OCI-LY7 (cell line): Measurements from ENCODE around the gene ARHGEF11. TPM values are rescaled to one million over a fixed set of nuclear protein-coding genes. Genes with fewer than 3 reads are reported as not detected.

Source experiments
- BruUV-seq: library from RNA; stranded (reverse); fragments of 400-500 nt; replicated peaks from 2 replicates; lab custom pipeline; 2021; lab: Mats Ljungman, UMichigan
- CTCF ChIA-PET: fragments of 300-600 bp; sonication (Branson Sonifier 250); formaldehyde crosslinking; loops from one replicate; lab custom pipeline; 2022; ENCODE audit warnings: antibody characterized with exemption; ENCODE audit not compliant: unreplicated experiment; lab: Charles Lee
- POLR2A ChIA-PET: fragments of 300-600 bp; sonication (Branson Sonifier 250); formaldehyde crosslinking; loops from one replicate; lab custom pipeline; 2022; ENCODE audit warnings: antibody characterized with exemption; lab: Charles Lee
- DNase-seq: peaks from one replicate; pipeline ENCODE4 v3.0.0-alpha.2; 2015; ENCODE audit warnings: low spot score
- H2AFZ ChIP-seq: fragments of 200-600 bp; sonication (generic), shearing (Covaris generic); 2 replicates; pipeline ENCODE4 v1.6.1; 2014; ENCODE audit warnings: mild to moderate bottlenecking, antibody characterized with exemption, low read length, moderate library complexity
- H3K27ac ChIP-seq: fragments of 200-600 bp; sonication (generic); 2 replicates; pipeline ENCODE4 v1.5.1; 2014; ENCODE audit warnings: mixed run types, low read depth, mild to moderate bottlenecking, moderate library complexity, low read length, inconsistent platforms; ENCODE audit not compliant: poor library complexity, severe bottlenecking
- H3K36me3 ChIP-seq: fragments of 200-600 bp; sonication (generic); 2 replicates; pipeline ENCODE4 v1.6.1; 2014; ENCODE audit warnings: mild to moderate bottlenecking, antibody characterized with exemption, low read length, moderate library complexity, mixed read lengths; ENCODE audit not compliant: insufficient read depth
- H3K4me1 ChIP-seq: fragments of 200-600 bp; sonication (generic); 2 replicates; pipeline ENCODE4 v1.5.1; 2014; ENCODE audit warnings: mild to moderate bottlenecking, low read length; ENCODE audit not compliant: insufficient read depth, poor library complexity, severe bottlenecking
- H3K4me2 ChIP-seq: fragments of 200-600 bp; sonication (generic); 2 replicates; pipeline ENCODE4 v1.6.1; 2014; ENCODE audit warnings: mild to moderate bottlenecking, low read length
- H3K4me3 ChIP-seq: fragments of 200-600 bp; sonication (generic); 2 replicates; pipeline ENCODE4 v1.5.1; 2014; ENCODE audit warnings: mild to moderate bottlenecking, low read depth, low read length; ENCODE audit not compliant: poor library complexity, severe bottlenecking
- H3K79me2 ChIP-seq: fragments of 200-600 bp; sonication (generic); 2 replicates; pipeline ENCODE4 v1.6.1; 2016; ENCODE audit warnings: low read depth, mild to moderate bottlenecking, low read length, moderate library complexity, mixed read lengths; ENCODE audit not compliant: insufficient read depth
- H3K9me2 ChIP-seq: fragments of 200-600 bp; sonication (generic); 2 replicates; pipeline ENCODE4 v1.6.1; 2016; ENCODE audit warnings: mild to moderate bottlenecking, low read length, mixed read lengths; ENCODE audit not compliant: insufficient read depth
- H3K9me3 ChIP-seq: fragments of 200-600 bp; sonication (generic); 2 replicates; pipeline ENCODE4 v1.6.1; 2014; ENCODE audit warnings: mild to moderate bottlenecking, mixed run types, low read length, mixed read lengths
- H4K20me1 ChIP-seq: fragments of 200-600 bp; sonication (generic); 2 replicates; pipeline ENCODE4 v1.6.1; 2014; ENCODE audit warnings: mild to moderate bottlenecking, antibody characterized with exemption, low read length, moderate library complexity, mixed read lengths; ENCODE audit not compliant: insufficient read depth
- EZH2phosphoT487 ChIP-seq: fragments of 200-600 bp; sonication (generic); IDR thresholded peaks from 2 replicates; pipeline ENCODE4 v1.6.1; 2018; ENCODE audit warnings: low read depth, borderline replicate concordance, mild to moderate bottlenecking, mixed run types, antibody characterized with exemption, low read length, moderate library complexity, mixed read lengths
- intact Hi-C: fragments of 100-400 bp; cut with micrococcal nuclease; formaldehyde crosslinking; loops from one replicate; pipeline ENCODE4 v1.10.0; 2022; ENCODE audit not compliant: unreplicated experiment
- total RNA-seq, 2 experiments: library from RNA; depleted of rRNA in 1 of 2; stranded (reverse); fragments of >200 nt in 1 of 2; shearing (Covaris generic) in 1 of 2; gene quantifications; 2 replicates each; pipeline ENCODE4 v1.2.3, GENCODE V29; 2014 to 2022
- TF ChIP-seq, protein P1 (sequence below): fragments of 200-600 bp; sonication (generic); conservative IDR thresholded peaks from 2 replicates; pipeline ENCODE4 v1.5.1; 2014; ENCODE audit warnings: mild to moderate bottlenecking, antibody characterized with exemption, low read length, moderate library complexity, mixed read lengths

ARHGEF11 gene
- total RNA-seq, 2 experiments from 2014 or later: 1.5 to 3.4 TPM

DNA sequence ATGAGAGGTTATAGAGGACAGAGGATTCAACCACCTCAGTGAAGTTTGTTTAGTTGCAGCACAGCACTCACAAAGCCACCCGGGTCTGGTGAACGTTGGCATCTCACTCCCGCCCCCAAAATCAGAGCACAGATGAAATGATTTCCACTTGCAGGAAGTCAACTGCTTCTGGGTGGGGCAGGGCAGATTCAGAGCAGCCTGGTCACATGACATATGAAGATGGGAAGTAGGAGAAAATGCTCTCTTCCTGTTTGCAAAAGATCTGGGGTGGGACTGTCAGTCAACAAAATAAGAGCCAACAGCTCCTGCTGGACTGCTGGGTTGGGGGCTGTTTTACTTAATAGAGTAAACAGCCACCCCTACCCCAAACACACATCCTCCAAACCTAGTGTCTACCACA is 81.9 kb downstream of the ARHGEF11 start:
- BruUV-seq: no TSS peak
- H4K20me1 ChIP-seq: no peaks in the 10 kb centered on the region
- H3K27ac ChIP-seq: no peak overlapping the region
- DNase-seq: peak; percentile 66
- no peaks in the 10 kb centered on the region for H3K9me2 ChIP-seq
- peak overlapping the region; percentile 39 for H3K4me2 ChIP-seq
- peak overlapping the region; percentile 32 for H3K4me3 ChIP-seq
- peak overlapping the region; percentile 95 for H2AFZ ChIP-seq
- peaks cover 12% of the 10 kb centered on the region for H3K4me1 ChIP-seq
- ChIA-PET POLR2A (no interaction called here), CTCF (no interaction called here)
- TF ChIP-seq, protein P1, sequence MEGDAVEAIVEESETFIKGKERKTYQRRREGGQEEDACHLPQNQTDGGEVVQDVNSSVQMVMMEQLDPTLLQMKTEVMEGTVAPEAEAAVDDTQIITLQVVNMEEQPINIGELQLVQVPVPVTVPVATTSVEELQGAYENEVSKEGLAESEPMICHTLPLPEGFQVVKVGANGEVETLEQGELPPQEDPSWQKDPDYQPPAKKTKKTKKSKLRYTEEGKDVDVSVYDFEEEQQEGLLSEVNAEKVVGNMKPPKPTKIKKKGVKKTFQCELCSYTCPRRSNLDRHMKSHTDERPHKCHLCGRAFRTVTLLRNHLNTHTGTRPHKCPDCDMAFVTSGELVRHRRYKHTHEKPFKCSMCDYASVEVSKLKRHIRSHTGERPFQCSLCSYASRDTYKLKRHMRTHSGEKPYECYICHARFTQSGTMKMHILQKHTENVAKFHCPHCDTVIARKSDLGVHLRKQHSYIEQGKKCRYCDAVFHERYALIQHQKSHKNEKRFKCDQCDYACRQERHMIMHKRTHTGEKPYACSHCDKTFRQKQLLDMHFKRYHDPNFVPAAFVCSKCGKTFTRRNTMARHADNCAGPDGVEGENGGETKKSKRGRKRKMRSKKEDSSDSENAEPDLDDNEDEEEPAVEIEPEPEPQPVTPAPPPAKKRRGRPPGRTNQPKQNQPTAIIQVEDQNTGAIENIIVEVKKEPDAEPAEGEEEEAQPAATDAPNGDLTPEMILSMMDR: no peak
- no peak for TF ChIP-seq EZH2phosphoT487
- H3K36me3 ChIP-seq: no peaks in the 10 kb centered on the region
- no peaks in the 10 kb centered on the region for H3K79me2 ChIP-seq
- intact Hi-C loops: no loop called here
- no peaks in the 10 kb centered on the region for H3K9me3 ChIP-seq

DNA sequence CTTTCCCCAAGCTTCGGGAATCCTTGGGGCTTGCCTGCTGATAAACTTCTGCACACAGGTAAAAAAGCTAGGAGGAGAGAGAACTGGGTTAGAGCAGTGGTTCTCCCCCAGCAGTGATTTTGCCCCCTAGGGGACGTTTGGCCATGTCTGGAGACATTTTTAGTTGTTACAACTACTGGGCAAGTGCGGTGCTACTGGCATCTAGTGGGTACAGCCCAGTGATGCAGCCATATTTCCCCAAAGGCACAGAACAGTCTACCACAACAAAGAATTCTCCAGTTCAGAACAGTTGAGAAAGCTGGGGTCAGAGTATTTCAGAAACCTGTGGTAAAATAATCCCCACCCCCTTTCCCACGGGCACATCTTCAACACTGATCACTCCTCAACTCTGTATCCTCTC is 83.8 kb downstream of the ARHGEF11 start:
- Histone ChIP-seq H3K36me3 (no peaks in the 10 kb centered on the region), H3K27ac (no peak overlapping the region), H3K4me2 (no peak overlapping the region), H3K4me3 (no peak overlapping the region), H4K20me1 (no peaks in the 10 kb centered on the region), H3K9me2 (no peaks in the 10 kb centered on the region), H3K9me3 (no peaks in the 10 kb centered on the region), H3K79me2 (no peaks in the 10 kb centered on the region), H2AFZ (no peak overlapping the region), H3K4me1 (peaks cover 12% of the 10 kb centered on the region)
- POLR2A ChIA-PET: no interaction called here
- CTCF ChIA-PET: no interaction called here
- intact Hi-C loops: loop anchor here (2.0 kb wide), 1 partner anchor 71 kb away; no protein-coding TSS in a partner anchor
- no TSS peak for BruUV-seq
- TF ChIP-seq EZH2phosphoT487: no peak
- TF ChIP-seq, protein P1: peak; percentile 80
- DNase-seq: peak; percentile 59

DNA sequence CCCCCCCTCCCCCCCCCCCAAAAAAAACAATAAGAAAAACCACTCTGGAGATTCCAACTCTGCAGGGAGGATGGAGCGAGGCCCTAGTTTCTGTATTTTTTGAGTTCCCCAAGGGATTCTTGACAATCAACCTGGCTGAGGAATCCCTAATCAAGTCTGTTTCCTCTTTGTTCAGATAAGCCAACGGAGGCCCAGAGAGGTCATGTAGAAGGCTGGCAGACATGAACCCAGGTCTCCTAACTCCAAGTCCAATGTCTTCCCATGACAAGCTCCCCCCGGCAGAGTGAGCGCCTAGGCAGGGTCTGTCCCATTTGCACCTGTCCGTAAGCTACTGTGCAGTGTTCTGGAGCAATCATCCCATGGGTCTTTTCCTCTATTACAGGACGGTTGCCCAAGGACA is 85.6 kb downstream of the ARHGEF11 start:
- H3K4me3 ChIP-seq: no peak overlapping the region
- no peak overlapping the region for H3K4me2 ChIP-seq
- no peaks in the 10 kb centered on the region for H4K20me1 ChIP-seq
- H3K27ac ChIP-seq: no peak overlapping the region
- BruUV-seq: no TSS peak
- intact Hi-C loops: loop anchor here (2.0 kb wide), 1 partner anchor 69 kb away; no protein-coding TSS in a partner anchor
- no peaks in the 10 kb centered on the region for H3K36me3 ChIP-seq
- ChIA-PET CTCF (no interaction called here), POLR2A (interaction anchor here (1.1 kb wide), 2 partner anchors 11 to 50 kb away, joined by 3 read pairs; no protein-coding TSS in a partner anchor)
- no peak overlapping the region for H2AFZ ChIP-seq
- no peaks in the 10 kb centered on the region for H3K79me2 ChIP-seq
- peaks cover 12% of the 10 kb centered on the region for H3K4me1 ChIP-seq
- no peak for DNase-seq
- no peaks in the 10 kb centered on the region for H3K9me2 ChIP-seq
- H3K9me3 ChIP-seq: no peaks in the 10 kb centered on the region
- no peak for TF ChIP-seq EZH2phosphoT487
- TF ChIP-seq, protein P1: no peak
